Measurements from ENCODE around the gene ACP7. TPM values are rescaled to one million over a fixed set of nuclear protein-coding genes. Genes with fewer than 3 reads are reported as not detected.

The ACP7 gene
- total and polyA plus RNA-seq, 2 experiments from 2014 or later: 0.30 TPM; not detected in 1

DNA sequence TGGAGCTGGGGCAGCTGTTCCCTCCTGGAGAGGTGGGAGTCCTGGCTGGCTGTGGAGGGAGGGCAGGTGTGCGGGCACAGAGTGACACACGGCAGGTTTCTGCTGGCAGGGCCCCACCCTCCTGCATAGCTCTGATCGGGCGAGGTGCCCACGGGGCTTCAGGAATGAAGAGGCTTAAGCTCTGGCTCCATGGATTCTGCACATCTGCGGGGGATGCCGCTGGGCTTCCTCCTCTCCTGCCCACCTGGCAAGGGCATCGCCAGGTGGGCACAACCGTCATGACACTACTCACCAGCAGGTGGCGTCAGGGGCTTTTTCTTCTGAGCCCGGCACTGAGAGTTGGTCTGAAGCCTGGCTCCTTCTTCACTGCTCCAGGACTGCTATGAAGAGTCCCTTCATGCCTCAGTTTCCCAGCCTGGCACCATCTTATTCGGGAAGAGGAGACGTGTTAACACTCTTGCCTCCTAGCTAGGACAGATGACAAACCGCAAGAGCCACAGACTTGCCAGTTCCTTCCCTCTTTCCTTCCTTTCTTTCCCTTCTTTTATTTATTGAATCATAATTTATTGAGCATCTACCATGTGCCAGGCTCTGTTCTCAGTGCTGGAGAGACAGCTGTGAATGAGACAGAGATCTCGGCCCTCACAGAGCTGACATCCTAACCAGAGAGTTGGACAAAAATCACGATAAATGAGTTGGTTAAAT is 26.2 kb downstream of the ACP7 start:
- no peaks in the 10 kb centered on the region for H3F3A ChIP-seq (ENCODE audit: insufficient read depth)
- H3K9me3 ChIP-seq (ENCODE audit: low read depth): no peaks in the 10 kb centered on the region
- 27 to 30% methylated on average over 16 of the region's 16 CpGs for WGBS, 2 experiments (ENCODE audit: low coverage in 1 of 2, low lambda C conversion rate in 2 of 2, missing lambda C conversion rate in 2 of 2)
- no peaks in the 10 kb centered on the region for H3K36me3 ChIP-seq (ENCODE audit: low read depth)
- in situ Hi-C loops (cut with MboI): no loop called here
- H4K20me1 ChIP-seq (ENCODE audit: insufficient read depth): no peaks in the 10 kb centered on the region
- no peaks in the 10 kb centered on the region for H3K79me2 ChIP-seq (ENCODE audit: insufficient read depth)
- no peaks in the 10 kb centered on the region for H3K9me2 ChIP-seq (ENCODE audit: insufficient read depth)
- no peak overlapping the region for H3K4me2 ChIP-seq (ENCODE audit: unreplicated experiment)
- H3K27me3 ChIP-seq (replicated peaks; ENCODE audit: insufficient read depth): no peaks in the 10 kb centered on the region
- no peak overlapping the region for H2AFZ ChIP-seq
- no peaks in the 10 kb centered on the region for H3K4me1 ChIP-seq (ENCODE audit: insufficient read depth)
- H3K4me3 ChIP-seq: no peak overlapping the region
- DNase-seq: peak; percentile 62
- no peak overlapping the region for H3K27ac ChIP-seq
- TF ChIP-seq EZH2 (IDR thresholded peaks at IDR 0.05; ENCODE audit: insufficient read depth, poor library complexity, severe bottlenecking): no peak
- TF ChIP-seq EZH2phosphoT487 (IDR thresholded peaks at IDR 0.05; ENCODE audit: insufficient read depth, low read depth): no peak
- H3K9ac ChIP-seq: no peak overlapping the region

DNA sequence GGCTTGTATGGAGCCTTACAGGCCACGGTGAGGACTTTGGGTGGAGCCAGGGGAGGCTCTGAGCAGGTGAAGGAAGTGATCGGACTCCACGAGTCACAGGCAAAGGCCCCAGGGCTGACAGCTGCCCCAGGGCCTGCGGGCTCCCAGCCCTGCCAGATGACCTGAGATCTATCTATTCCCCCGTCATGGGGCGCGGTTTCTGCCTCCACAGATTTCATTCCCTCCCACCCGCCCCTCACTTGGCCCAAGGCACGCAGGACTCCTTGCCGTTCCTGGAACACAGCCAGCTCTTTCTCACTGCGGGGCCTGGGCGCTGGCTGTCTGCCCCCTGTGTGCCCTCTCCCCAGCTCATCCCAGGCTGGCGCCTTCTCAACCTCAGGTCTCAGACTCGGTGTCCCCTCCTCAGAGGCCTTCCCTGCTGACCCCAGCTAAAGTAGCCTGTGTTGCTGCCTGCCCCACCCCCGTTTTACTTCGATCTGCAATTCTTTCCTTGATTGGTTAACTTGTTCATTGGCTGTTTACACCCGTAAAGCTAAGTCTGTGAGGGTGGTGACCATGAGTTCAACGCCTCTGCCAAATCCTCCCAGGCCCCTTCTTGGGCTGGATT is 27.5 kb downstream of the ACP7 start:
- Histone ChIP-seq H3K79me2 (ENCODE audit: insufficient read depth) (no peaks in the 10 kb centered on the region), H3K36me3 (ENCODE audit: low read depth) (no peaks in the 10 kb centered on the region), H3K9me2 (ENCODE audit: insufficient read depth) (no peaks in the 10 kb centered on the region), H3K9me3 (ENCODE audit: low read depth) (no peaks in the 10 kb centered on the region), H4K20me1 (ENCODE audit: insufficient read depth) (no peaks in the 10 kb centered on the region), H3K27ac (no peak overlapping the region), H3K27me3 (replicated peaks; ENCODE audit: insufficient read depth) (no peaks in the 10 kb centered on the region), H3K9ac (no peak overlapping the region), H3K4me2 (ENCODE audit: unreplicated experiment) (no peak overlapping the region), H3K4me1 (ENCODE audit: insufficient read depth) (no peaks in the 10 kb centered on the region), H3K4me3 (no peak overlapping the region), H2AFZ (no peak overlapping the region), H3F3A (ENCODE audit: insufficient read depth) (no peaks in the 10 kb centered on the region)
- no peak for DNase-seq
- in situ Hi-C loops (cut with MboI): no loop called here
- TF ChIP-seq EZH2 (IDR thresholded peaks at IDR 0.05; ENCODE audit: insufficient read depth, poor library complexity, severe bottlenecking) (no peak), EZH2phosphoT487 (IDR thresholded peaks at IDR 0.05; ENCODE audit: insufficient read depth, low read depth) (no peak)
- WGBS, 2 experiments (ENCODE audit: low coverage in 1 of 2, low lambda C conversion rate in 2 of 2, missing lambda C conversion rate in 2 of 2): 34% methylated on average over 14 to 18 of the region's 18 CpGs

DNA sequence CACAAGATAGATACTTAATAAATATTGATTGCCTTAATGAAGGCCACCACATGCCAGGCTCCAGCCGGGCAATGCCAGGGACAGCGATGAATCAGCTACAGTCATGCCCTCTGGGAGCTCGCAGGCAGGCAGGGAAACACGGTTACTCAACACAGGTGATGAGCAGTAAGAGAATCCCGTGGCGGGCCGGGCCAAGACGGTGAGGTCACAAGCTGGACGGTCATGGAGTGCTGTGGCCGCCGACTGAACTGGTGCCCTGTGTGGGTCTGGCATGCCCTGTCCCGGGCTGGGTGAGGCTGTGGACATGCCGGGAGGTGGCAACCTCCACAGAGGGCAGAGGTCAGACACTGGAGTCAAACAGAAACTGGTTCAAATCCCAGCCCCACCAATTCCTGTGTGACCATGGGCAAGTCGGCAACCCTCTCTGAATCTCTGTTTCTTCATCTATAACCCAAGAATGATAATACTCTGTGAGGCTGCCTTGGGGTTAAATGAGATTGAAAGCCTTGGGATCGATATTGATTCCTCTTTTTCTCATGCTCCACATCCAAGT is 28.2 kb downstream of the ACP7 start:
- TF ChIP-seq EZH2phosphoT487 (IDR thresholded peaks at IDR 0.05; ENCODE audit: insufficient read depth, low read depth): no peak
- TF ChIP-seq EZH2 (IDR thresholded peaks at IDR 0.05; ENCODE audit: insufficient read depth, poor library complexity, severe bottlenecking): no peak
- WGBS, 2 experiments (ENCODE audit: low coverage in 1 of 2, low lambda C conversion rate in 2 of 2, missing lambda C conversion rate in 2 of 2): 78% methylated on average over 15 of the region's 15 CpGs

DNA sequence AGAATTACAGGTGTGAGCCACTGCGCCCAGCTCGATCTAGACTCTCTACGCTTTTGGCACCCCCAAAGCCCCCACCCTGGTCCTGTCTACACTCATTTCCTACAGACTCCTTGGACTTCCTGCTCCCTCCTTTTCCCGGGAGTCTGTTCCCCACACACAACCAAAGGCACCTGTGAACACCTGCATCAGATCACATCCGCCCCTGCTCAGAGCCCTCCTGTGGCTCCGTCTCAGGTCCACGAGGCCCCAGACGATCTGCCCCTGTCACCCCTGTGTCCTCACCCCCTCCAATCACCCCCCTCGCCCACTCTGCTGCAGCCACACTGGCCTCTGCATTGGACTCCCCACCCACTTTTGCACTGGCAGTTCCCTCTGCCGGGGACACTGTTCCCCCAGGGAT is 29.0 kb downstream of the ACP7 start:
- Histone ChIP-seq H3K27ac (no peak overlapping the region), H3K79me2 (ENCODE audit: insufficient read depth) (no peaks in the 10 kb centered on the region), H3F3A (ENCODE audit: insufficient read depth) (no peaks in the 10 kb centered on the region), H3K27me3 (replicated peaks; ENCODE audit: insufficient read depth) (no peaks in the 10 kb centered on the region), H3K9me2 (ENCODE audit: insufficient read depth) (no peaks in the 10 kb centered on the region), H3K4me2 (ENCODE audit: unreplicated experiment) (no peak overlapping the region), H3K4me3 (no peak overlapping the region), H4K20me1 (ENCODE audit: insufficient read depth) (no peaks in the 10 kb centered on the region), H3K4me1 (ENCODE audit: insufficient read depth) (no peaks in the 10 kb centered on the region), H3K9me3 (ENCODE audit: low read depth) (no peaks in the 10 kb centered on the region), H3K9ac (no peak overlapping the region), H2AFZ (no peak overlapping the region), H3K36me3 (ENCODE audit: low read depth) (no peaks in the 10 kb centered on the region)
- 54 to 64% methylated on average over 5 to 10 of the region's 10 CpGs for WGBS, 2 experiments (ENCODE audit: low coverage in 1 of 2, low lambda C conversion rate in 2 of 2, missing lambda C conversion rate in 2 of 2)
- in situ Hi-C loops (cut with MboI): no loop called here
- DNase-seq: no peak
- TF ChIP-seq EZH2phosphoT487 (IDR thresholded peaks at IDR 0.05; ENCODE audit: insufficient read depth, low read depth) (no peak), EZH2 (IDR thresholded peaks at IDR 0.05; ENCODE audit: insufficient read depth, poor library complexity, severe bottlenecking) (no peak)

More for the DNA sequence above, 28.2 kb downstream of the ACP7 start:
- in situ Hi-C loops (cut with MboI): no loop called here
- H3K4me2 ChIP-seq (ENCODE audit: unreplicated experiment): no peak overlapping the region
- H3K4me3 ChIP-seq: no peak overlapping the region
- no peaks in the 10 kb centered on the region for H3K79me2 ChIP-seq (ENCODE audit: insufficient read depth)
- no peak overlapping the region for H3K9ac ChIP-seq
- H3K27me3 ChIP-seq (replicated peaks; ENCODE audit: insufficient read depth): no peaks in the 10 kb centered on the region
- no peak overlapping the region for H3K27ac ChIP-seq
- H4K20me1 ChIP-seq (ENCODE audit: insufficient read depth): no peaks in the 10 kb centered on the region
- no peaks in the 10 kb centered on the region for H3F3A ChIP-seq (ENCODE audit: insufficient read depth)
- DNase-seq: peak; percentile 32
- H3K36me3 ChIP-seq (ENCODE audit: low read depth): no peaks in the 10 kb centered on the region
- H2AFZ ChIP-seq: no peak overlapping the region
- H3K4me1 ChIP-seq (ENCODE audit: insufficient read depth): no peaks in the 10 kb centered on the region
- H3K9me3 ChIP-seq (ENCODE audit: low read depth): no peaks in the 10 kb centered on the region
- no peaks in the 10 kb centered on the region for H3K9me2 ChIP-seq (ENCODE audit: insufficient read depth)

Data from GM23248 (cell line).